HUDEP-2 (cell line): Measurements from ENCODE around the gene TXNDC2.
A peak's percentile ranks its signal among the peaks of the same experiment; 100 is the strongest.
"Not testable (repeated sequence)": the region's sequence is repeated elsewhere in the genome, so short reads cannot be mapped to it uniquely, and the experiment has no call there.

ENCODE experiments used
- DNase-seq, 76 experiments: peaks; one replicate each; lab custom pipeline; 2025; ENCODE audit not compliant: unreplicated experiment in 76 of 76; lab: John Stamatoyannopoulos, UW

TXNDC2 gene

GRCh38 chr18:9911226-9911625 lies 25.5 kb downstream of the TXNDC2 start:
- DNase-seq, result no peak

GRCh38 chr18:9912285-9912684 lies 26.5 kb downstream of the TXNDC2 start:
- DNase-seq, result not testable (repeated sequence)

- no peak for DNase-seq
These were observed 27.4 kb downstream of the TXNDC2 start for GRCh38 chr18:9913151-9913525.

GRCh38 chr18:9913526-9914333 lies 28.0 kb downstream of the TXNDC2 start, which contains the start of gene VAPA:
TSS of gene VAPA (plus strand) at chr18:9914016. CDS start at chr18:9914257, 241 bp downstream.
- DNase-seq, result peak in 75 of 76 experiments; percentile 4 to 99 (median 77)

- DNase-seq, result peak in 1 of 76 experiments; percentile 6
These were observed 28.5 kb downstream of the TXNDC2 start for GRCh38 chr18:9914334-9914583.

GRCh38 chr18:9914584-9915290 lies 29.0 kb downstream of the TXNDC2 start:
- peak in 68 of 76 experiments; percentile 2 to 86 (median 42) for DNase-seq

GRCh38 chr18:9915291-9916076 lies 29.7 kb downstream of the TXNDC2 start:
- no peak for DNase-seq

- no peak for DNase-seq
These were observed 30.4 kb downstream of the TXNDC2 start for GRCh38 chr18:9916077-9916639.

GRCh38 chr18:9916808-9917207 lies 31.0 kb downstream of the TXNDC2 start:
- DNase-seq, result no peak

- DNase-seq, result no peak
These were observed 32.4 kb downstream of the TXNDC2 start for GRCh38 chr18:9918016-9918680.

- no peak for DNase-seq
These were observed 33.9 kb downstream of the TXNDC2 start for GRCh38 chr18:9919564-9920232.

GRCh38 chr18:9922592-9923311 lies 37.0 kb downstream of the TXNDC2 start:
- no peak for DNase-seq

- DNase-seq, result no peak
These were observed 38.7 kb downstream of the TXNDC2 start for GRCh38 chr18:9924371-9924943.

- DNase-seq, result no peak
These were observed 39.6 kb downstream of the TXNDC2 start for GRCh38 chr18:9925369-9925768.

- no peak for DNase-seq
These were observed 40.0 kb downstream of the TXNDC2 start for GRCh38 chr18:9925795-9926194.

- no peak for DNase-seq
These were observed 40.6 kb downstream of the TXNDC2 start for GRCh38 chr18:9926223-9926894.

GRCh38 chr18:9926977-9927376 lies 41.2 kb downstream of the TXNDC2 start:
- no peak for DNase-seq

GRCh38 chr18:9927392-9928063 lies 41.8 kb downstream of the TXNDC2 start:
- no peak for DNase-seq
